Vagina (tissue), 2 donors: ENCODE measurements around the gene MRTFB.

Source experiments
- CTCF ChIP-seq, 3 experiments: fragments of 450-650 bp in 2 of 3; fragments of 200-600 bp in 1 of 3; sonication (generic) in 1 of 3; IDR thresholded peaks; one replicate each; pipeline ENCODE4 v1.5.1; 2017 to 2019; ENCODE audit warnings: antibody characterized with exemption in 3 of 3, mild to moderate bottlenecking in 2 of 3, moderate library complexity in 2 of 3
- POLR2A ChIP-seq, 2 donors: fragments of 450-650 bp; IDR thresholded peaks; one replicate each; pipeline ENCODE4 v1.6.1; 2017; ENCODE audit warnings: antibody characterized with exemption in 2 of 2, mild to moderate bottlenecking in 2 of 2, moderate library complexity in 2 of 2

DNA sequence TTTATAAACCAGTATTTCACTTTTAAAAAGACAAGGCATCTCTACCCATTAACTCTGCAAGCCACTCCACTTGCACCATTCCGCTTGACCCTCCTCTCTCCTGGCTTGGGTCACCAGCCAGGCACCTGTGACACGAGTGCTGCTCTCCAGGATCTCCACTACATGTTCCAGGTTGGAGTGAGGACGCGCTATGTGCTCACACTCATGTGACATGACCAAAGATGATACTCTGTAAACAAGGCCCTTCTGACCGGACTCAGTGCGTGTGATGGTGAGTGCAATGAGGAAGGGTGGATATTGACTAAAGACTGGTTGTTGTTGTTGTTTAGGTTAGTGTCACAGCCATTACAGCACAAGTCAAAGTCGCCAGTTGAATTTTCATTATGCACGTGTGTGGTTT, 192.7 kb downstream of the MRTFB start:
- TF ChIP-seq POLR2A (IDR thresholded peaks at IDR 0.05), result no peak
- no peak for TF ChIP-seq CTCF (IDR thresholded peaks at IDR 0.05)
